CD4-positive, CD25-positive, alpha-beta regulatory T cell (primary cell): ENCODE measurements around the gene MTA2. TPM values are rescaled to one million over a fixed set of nuclear protein-coding genes. Genes with fewer than 3 reads are reported as not detected.
"Not testable (repeated sequence)": the region's sequence is repeated elsewhere in the genome, so short reads cannot be mapped to it uniquely, and the experiment has no call there.

Source experiments
- ATAC-seq, 2 donors: fragments of 150-1000 bp; cut with Tn5 transposase; one replicate each; pipeline ENCODE4 v1.10.0; 2021; ENCODE audit warnings: low read depth in 2 of 2, moderate number of reproducible peaks in 2 of 2, moderate library complexity in 1 of 2
- DNase-seq, 3 donors: peaks; one replicate each; pipeline versions ENCODE4 v3.0.0 to v3.0.0-alpha.2; 2012 to 2022; ENCODE audit warnings: mixed read lengths in 1 of 3
- H3K27ac ChIP-seq: one replicate; pipeline ENCODE4 v1.7.0; 2013; ENCODE audit warnings: mild to moderate bottlenecking, low read length; ENCODE audit not compliant: insufficient read depth, poor library complexity, severe bottlenecking
- H3K27me3 ChIP-seq: one replicate; pipeline ENCODE4 v1.7.0; 2013; ENCODE audit warnings: low read length; ENCODE audit not compliant: control insufficient read depth, insufficient read depth
- H3K36me3 ChIP-seq: one replicate; pipeline ENCODE4 v1.7.0; 2013; ENCODE audit warnings: mild to moderate bottlenecking, low read length, moderate library complexity; ENCODE audit not compliant: control insufficient read depth, insufficient read depth
- H3K4me1 ChIP-seq: 2 replicates; pipeline ENCODE4 v1.7.0; 2013; ENCODE audit warnings: mild to moderate bottlenecking, low read length; ENCODE audit not compliant: insufficient read depth, control insufficient read depth, poor library complexity, severe bottlenecking
- H3K4me3 ChIP-seq: one replicate; pipeline ENCODE4 v1.7.0; 2013; ENCODE audit warnings: low read depth, mild to moderate bottlenecking, low read length, moderate library complexity
- H3K9me3 ChIP-seq, 2 experiments: 1 replicate in 1 of 2; 2 replicates in 1 of 2; pipeline ENCODE4 v1.7.0; 2013; ENCODE audit warnings: low read length in 2 of 2, mild to moderate bottlenecking in 1 of 2, moderate library complexity in 1 of 2; ENCODE audit not compliant: control insufficient read depth in 2 of 2
- H3K27ac Mint-ChIP-seq, 3 donors: one replicate each; pipeline ENCODE4 v1.8.0; 2020 to 2022; ENCODE audit warnings: mild to moderate bottlenecking in 3 of 3, mixed read lengths in 3 of 3, moderate library complexity in 2 of 3
- H3K27me3 Mint-ChIP-seq: one replicate; pipeline ENCODE4 v1.8.0; 2022; ENCODE audit warnings: mild to moderate bottlenecking, mixed read lengths
- H3K36me3 Mint-ChIP-seq: one replicate; pipeline ENCODE4 v1.8.0; 2020; ENCODE audit warnings: mixed read lengths
- H3K4me1 Mint-ChIP-seq, 4 donors: one replicate each; pipeline ENCODE4 v1.8.0; 2020 to 2022; ENCODE audit warnings: mixed read lengths in 4 of 4, mild to moderate bottlenecking in 1 of 4
- H3K4me3 Mint-ChIP-seq, 4 donors: one replicate each; pipeline ENCODE4 v1.8.0; 2020 to 2022; ENCODE audit warnings: mild to moderate bottlenecking in 4 of 4, mixed read lengths in 4 of 4, moderate library complexity in 3 of 4
- H3K9me3 Mint-ChIP-seq, 7 donors: one replicate each; pipeline ENCODE4 v1.8.0; 2020 to 2022; ENCODE audit warnings: mixed read lengths in 7 of 7, mild to moderate bottlenecking in 3 of 7, moderate library complexity in 2 of 7
- polyA plus RNA-seq, 4 donors: library from polyadenylated mRNA; unstranded; fragments of 300-500 nt; fragmentation: Illumina TruSeq; gene quantifications; one replicate each; pipeline ENCODE4 v1.2.3, GENCODE V29; 2021
- total RNA-seq: library from RNA; stranded (reverse); gene quantifications from one replicate; pipeline ENCODE4 v1.2.3, GENCODE V29; 2022

Gene MTA2
- total and polyA plus RNA-seq, 5 donors from 2014 or later, result 30.3 to 172 (median 34.7) TPM

DNA sequence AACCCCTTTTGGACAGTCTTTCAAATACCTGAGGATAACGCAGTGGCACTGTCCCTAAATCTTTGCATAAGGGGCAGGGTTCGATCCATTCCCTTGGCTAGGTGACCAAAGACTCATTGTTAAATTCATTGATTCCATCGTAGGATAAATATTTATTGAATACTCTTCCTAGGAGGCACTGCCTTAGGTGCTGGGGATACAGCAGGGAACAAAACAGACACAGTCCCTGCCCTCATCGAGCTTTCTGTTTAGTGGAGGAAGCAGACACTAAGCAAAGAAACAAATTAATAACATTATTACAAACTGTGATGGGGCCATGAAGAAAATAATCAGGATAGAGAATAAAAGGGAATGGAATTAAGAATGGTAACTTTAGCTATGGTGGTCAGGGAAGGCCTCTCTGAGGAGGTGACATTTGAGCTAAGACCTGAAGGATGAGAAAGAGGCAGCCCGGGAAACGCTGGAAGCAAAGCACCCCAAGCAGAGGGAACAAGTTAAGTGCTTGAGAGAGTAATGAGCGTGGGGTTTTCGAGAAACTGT, 19.4 kb upstream of the MTA2 start:
- no peak for ATAC-seq
- peak overlapping the region; percentile 85 for H3K4me3 ChIP-seq

DNA sequence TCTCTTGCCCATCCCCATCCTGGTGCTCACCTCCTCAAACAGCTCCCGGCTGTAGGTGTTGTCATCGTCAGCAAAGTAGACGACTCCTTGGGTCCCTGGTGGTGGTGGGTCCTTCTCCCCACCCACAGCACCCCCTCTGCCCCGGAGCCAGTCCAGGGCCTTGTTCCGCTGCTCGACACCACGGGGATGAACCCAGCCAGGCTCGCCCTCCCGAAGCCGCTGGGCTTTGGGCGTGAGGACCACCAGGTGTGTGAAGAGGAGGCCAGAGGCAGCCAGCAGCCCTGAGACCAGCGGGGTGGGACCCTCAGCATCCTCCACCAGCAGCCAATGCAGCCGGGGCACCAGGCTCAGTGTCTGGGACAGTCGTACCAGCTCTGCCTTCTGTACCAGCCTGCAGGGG, 15.3 kb upstream of the MTA2 start:
- H3K9me3 Mint-ChIP-seq, H3K36me3 Mint-ChIP-seq, H3K36me3 ChIP-seq, H3K27ac ChIP-seq, H3K4me3 ChIP-seq, H3K9me3 ChIP-seq, ATAC-seq, H3K27me3 ChIP-seq, DNase-seq, H3K27me3 Mint-ChIP-seq: not testable (repeated sequence)
- H3K4me3 Mint-ChIP-seq, result peak overlapping the region in 1 of 4 donors; percentile 47
- H3K4me1 Mint-ChIP-seq, result peaks cover 7 to 48% (median 25%) of the 10 kb centered on the region in 4 donors
- peak overlapping the region in 1 of 3 donors; percentile 69 for H3K27ac Mint-ChIP-seq
- H3K4me1 ChIP-seq, result peaks cover 31% of the 10 kb centered on the region

More for the DNA sequence above, 19.4 kb upstream of the MTA2 start:
- Mint-ChIP-seq H3K27me3 (no peaks in the 10 kb centered on the region), H3K27ac (peak overlapping the region; percentile 90 to 96 (median 96)), H3K4me3 (peak overlapping the region; percentile 93 to 99 (median 96)), H3K36me3 (peaks cover 18% of the 10 kb centered on the region), H3K4me1 (peaks cover 7 to 31% (median 18%) of the 10 kb centered on the region in 4 donors), H3K9me3 (no peaks in the 10 kb centered on the region)
- Histone ChIP-seq H3K9me3 (no peaks in the 10 kb centered on the region), H3K27me3 (no peaks in the 10 kb centered on the region), H3K4me1 (peaks cover 22% of the 10 kb centered on the region), H3K36me3 (peaks cover 11% of the 10 kb centered on the region), H3K27ac (peak overlapping the region; percentile 96)
- DNase-seq, result no peak

DNA sequence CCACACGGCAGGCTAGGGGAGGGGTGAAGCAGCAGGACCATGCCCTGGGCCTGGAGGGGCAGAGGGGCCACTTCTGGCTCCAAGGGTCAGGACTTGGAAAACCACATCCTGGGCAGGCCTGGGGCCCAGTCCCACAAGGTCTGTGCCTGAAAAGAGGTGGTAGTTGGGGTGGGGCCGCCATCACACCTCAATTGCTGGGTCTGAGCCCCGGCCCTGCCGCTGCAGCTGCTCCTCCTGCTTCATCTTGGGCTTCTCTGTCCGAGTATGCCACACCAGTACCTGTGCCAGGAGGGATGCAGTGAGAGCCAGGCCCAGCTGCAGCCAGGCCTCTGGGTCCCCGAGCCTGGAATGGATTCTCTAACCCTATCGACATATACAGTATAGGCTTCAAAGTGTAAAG, 13.9 kb upstream of the MTA2 start:
- Histone ChIP-seq H3K4me3 (no peak overlapping the region), H3K4me1 (peaks cover 34% of the 10 kb centered on the region), H3K36me3 (no peaks in the 10 kb centered on the region), H3K27me3 (no peaks in the 10 kb centered on the region), H3K9me3 (no peaks in the 10 kb centered on the region), H3K27ac (no peak overlapping the region)
- no peak overlapping the region for H3K27ac Mint-ChIP-seq
- DNase-seq (no peak), ATAC-seq (no peak)
- no peaks in the 10 kb centered on the region for H3K27me3 Mint-ChIP-seq
- H3K4me3 Mint-ChIP-seq, result no peak overlapping the region
- H3K9me3 Mint-ChIP-seq, result no peaks in the 10 kb centered on the region
- H3K36me3 Mint-ChIP-seq, result peaks cover 10% of the 10 kb centered on the region
- H3K4me1 Mint-ChIP-seq, result peaks cover 0 to 49% (median 19%) of the 10 kb centered on the region in 4 donors

DNA sequence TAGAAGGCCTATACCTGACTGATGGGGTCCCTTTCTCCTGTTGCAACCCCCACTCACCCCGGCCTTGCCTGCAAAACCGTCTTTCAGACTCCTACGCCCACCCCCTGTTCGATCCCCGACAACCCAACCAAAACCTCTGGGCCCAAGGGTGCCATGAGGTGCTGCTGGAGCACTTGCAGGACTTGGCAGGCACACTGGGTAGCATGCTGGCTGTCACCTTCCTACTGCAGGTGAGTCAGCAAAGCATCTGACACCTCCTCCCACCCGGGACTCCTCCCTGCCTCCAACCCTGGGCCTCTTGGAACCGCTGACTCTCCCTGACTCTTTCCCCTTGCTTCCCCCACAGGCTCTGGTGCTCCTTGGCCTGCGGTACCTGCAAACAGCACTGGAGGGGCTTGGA, 12.6 kb upstream of the MTA2 start:
- Histone ChIP-seq H3K27me3 (no peaks in the 10 kb centered on the region), H3K9me3 (no peaks in the 10 kb centered on the region), H3K27ac (no peak overlapping the region), H3K4me1 (peaks cover 31% of the 10 kb centered on the region), H3K4me3 (no peak overlapping the region), H3K36me3 (peaks cover 3% of the 10 kb centered on the region)
- Mint-ChIP-seq H3K27me3 (no peaks in the 10 kb centered on the region), H3K36me3 (peaks cover 14% of the 10 kb centered on the region), H3K4me3 (peak overlapping the region; percentile 75 to 93 (median 82)), H3K4me1 (peaks cover 0 to 50% (median 22%) of the 10 kb centered on the region in 4 donors), H3K9me3 (no peaks in the 10 kb centered on the region), H3K27ac (peak overlapping the region; percentile 61 to 94 (median 87))
- ATAC-seq (no peak), DNase-seq (no peak)

DNA sequence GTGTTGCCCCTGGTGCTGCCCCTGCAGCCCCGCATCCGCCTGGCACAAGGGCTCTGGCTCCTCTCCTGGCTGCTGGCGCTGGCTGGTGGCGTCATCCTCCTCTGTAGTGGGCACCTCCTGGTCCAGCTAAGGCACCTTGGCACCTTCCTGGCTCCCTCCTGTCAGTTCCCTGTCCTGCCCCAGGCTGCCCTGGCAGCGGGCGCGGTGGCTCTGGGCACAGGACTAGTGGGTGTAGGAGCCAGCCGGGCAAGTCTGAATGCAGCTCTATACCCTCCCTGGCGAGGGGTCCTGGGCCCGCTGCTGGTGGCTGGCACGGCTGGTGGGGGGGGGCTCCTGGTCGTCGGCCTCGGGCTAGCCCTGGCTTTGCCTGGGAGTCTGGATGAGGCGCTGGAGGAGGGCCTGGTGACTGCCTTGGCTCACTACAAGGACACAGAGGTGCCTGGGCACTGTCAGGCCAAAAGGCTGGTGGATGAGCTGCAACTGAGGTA, 11.7 kb upstream of the MTA2 start:
- Mint-ChIP-seq H3K27ac (peak overlapping the region in 2 of 3 donors; percentile 78 to 94), H3K4me3 (peak overlapping the region; percentile 56 to 93 (median 82)), H3K9me3 (no peaks in the 10 kb centered on the region), H3K27me3 (no peaks in the 10 kb centered on the region), H3K4me1 (peaks cover 0 to 54% (median 25%) of the 10 kb centered on the region in 4 donors), H3K36me3 (peaks cover 11% of the 10 kb centered on the region)
- H3K36me3 ChIP-seq, result peaks cover 6% of the 10 kb centered on the region
- no peak overlapping the region for H3K4me3 ChIP-seq
- ATAC-seq (no peak), DNase-seq (no peak)
- H3K4me1 ChIP-seq, result peaks cover 28% of the 10 kb centered on the region
- H3K27me3 ChIP-seq, result no peaks in the 10 kb centered on the region
- H3K9me3 ChIP-seq, result no peaks in the 10 kb centered on the region
- H3K27ac ChIP-seq, result peak overlapping the region; percentile 92

DNA sequence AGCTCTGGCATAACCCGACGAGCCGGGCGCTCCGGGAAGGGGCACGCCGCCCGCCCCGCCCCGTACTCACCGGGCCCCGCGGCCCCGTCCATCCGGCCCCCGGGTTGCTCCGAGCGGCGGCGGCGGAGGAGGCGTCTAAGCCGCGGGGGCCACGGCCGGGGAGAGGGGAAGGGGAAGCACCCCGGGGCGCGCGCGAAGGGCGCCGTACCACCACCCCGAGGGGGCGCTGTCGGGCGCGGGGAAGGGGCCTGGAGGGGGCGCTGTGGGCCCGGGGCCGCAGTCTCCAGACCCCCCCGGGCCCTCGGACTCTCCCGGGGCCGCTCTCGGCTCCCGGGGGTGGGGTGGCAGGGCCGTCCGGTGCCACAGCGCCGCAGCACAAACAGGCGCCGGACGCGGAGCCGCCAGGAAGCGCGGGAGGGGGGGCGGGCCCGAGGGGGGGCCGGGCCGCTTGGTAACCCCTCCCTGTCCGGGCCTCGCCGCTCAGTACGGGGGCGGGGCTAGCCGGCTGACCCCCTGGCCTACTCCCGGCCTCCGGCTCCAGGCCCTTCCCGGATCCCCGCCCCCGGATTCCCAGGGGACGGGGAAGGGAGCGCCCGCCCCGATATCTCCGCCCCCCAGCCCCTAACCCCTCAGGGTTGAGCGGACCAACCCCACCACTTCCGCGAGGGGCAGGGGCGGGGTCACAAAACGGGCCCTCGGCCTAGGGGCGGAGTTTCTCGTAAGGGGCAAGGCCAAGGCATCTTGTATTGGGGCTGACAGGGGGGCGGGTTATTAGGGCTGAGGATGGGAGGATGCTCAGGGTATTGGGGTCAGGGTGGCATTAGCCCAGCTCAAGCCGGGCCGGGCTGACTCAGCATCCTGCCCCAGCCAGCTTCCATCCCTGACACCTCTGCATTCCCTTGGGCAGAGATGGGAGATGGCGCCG, 11.0 kb upstream of the MTA2 start, which contains the start of the genes EML3 and ROM1:
TSS of gene EML3 (minus strand) at position 410 of the 925 bp plus-strand sequence. CDS start at position 92, 318 bp downstream.
TSS of gene ROM1 (plus strand) at position 892 of the 925 bp plus-strand sequence. CDS start at position 917, 25 bp downstream.
- H3K27me3 Mint-ChIP-seq, result no peaks in the 10 kb centered on the region
- H3K4me3 ChIP-seq, result peak within 1 kb of the TSS; percentile 87
- peak within 1 kb of the TSS; percentile 97 to 99 (median 99) for H3K4me3 Mint-ChIP-seq
- H3K36me3 ChIP-seq, result peaks cover 10% of the 10 kb centered on the region
- peaks cover 17% of the 10 kb centered on the region for H3K36me3 Mint-ChIP-seq
- H3K4me1 Mint-ChIP-seq, result peaks cover 0 to 61% (median 30%) of the 10 kb centered on the region in 4 donors
- peaks cover 28% of the 10 kb centered on the region for H3K4me1 ChIP-seq
- H3K9me3 Mint-ChIP-seq, result no peaks in the 10 kb centered on the region
- H3K27me3 ChIP-seq, result no peaks in the 10 kb centered on the region
- peak within 1 kb of the TSS; percentile 92 for H3K27ac ChIP-seq
- H3K27ac Mint-ChIP-seq, result peak within 1 kb of the TSS; percentile 97 to 99 (median 99)
- no peaks in the 10 kb centered on the region for H3K9me3 ChIP-seq
- ATAC-seq, result peak; percentile 80 to 81
- peak; percentile 84 to 94 (median 89) for DNase-seq

DNA sequence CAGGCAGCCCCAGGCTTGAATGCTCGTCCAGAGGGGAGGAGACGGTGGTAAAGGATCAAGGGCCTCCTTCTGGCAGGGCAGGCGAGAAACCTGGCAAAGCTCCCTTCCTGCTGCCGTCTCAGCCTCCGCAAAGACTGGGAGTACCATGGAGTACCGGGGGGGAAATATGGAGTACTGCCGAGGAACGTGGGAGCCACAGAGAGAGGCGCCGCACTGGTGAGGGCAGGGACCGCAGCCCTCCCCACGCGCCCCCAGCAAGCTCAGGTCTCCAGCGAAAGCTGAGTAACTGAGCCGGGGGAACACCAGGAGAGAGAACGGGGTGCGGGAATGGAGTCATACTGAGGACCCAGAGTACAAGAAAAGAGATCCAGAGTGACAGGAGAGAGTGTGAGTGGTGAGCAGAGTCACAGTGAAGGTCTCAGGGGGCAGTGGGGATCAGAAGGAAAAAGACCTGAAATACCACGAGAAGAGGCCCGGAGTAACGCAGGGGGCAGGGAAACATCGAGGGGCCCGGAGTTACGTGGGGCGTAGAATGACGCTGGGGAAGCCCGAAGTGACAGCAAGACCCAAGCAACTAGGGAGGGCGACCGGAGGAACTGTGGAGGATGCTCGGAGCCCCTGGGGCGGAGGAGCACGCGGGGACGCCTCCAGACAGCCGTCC, 10.2 kb upstream of the MTA2 start:
- DNase-seq (peak in 2 of 3 donors; percentile 21 to 65), ATAC-seq (peak; percentile 13 to 23)
- no peaks in the 10 kb centered on the region for H3K27me3 ChIP-seq
- peak overlapping the region; percentile 92 for H3K27ac ChIP-seq
- peaks cover 0 to 62% (median 33%) of the 10 kb centered on the region in 4 donors for H3K4me1 Mint-ChIP-seq
- peak overlapping the region; percentile 97 to 99 (median 99) for H3K27ac Mint-ChIP-seq
- H3K9me3 Mint-ChIP-seq, result no peaks in the 10 kb centered on the region
- peaks cover 10% of the 10 kb centered on the region for H3K36me3 ChIP-seq
- H3K36me3 Mint-ChIP-seq, result peaks cover 19% of the 10 kb centered on the region
- peaks cover 28% of the 10 kb centered on the region for H3K4me1 ChIP-seq
- H3K4me3 Mint-ChIP-seq, result peak overlapping the region; percentile 97 to 99 (median 99)
- no peaks in the 10 kb centered on the region for H3K27me3 Mint-ChIP-seq
- peak overlapping the region; percentile 87 for H3K4me3 ChIP-seq
- no peaks in the 10 kb centered on the region for H3K9me3 ChIP-seq
